ACHN (cell line): ENCODE data around the gene CD2BP2.
A peak's percentile ranks its signal among the peaks of the same experiment; 100 is the strongest.

ENCODE experiments used
- DNase-seq: peaks from one replicate; pipeline ENCODE4 v3.0.0-alpha.2; 2015
- in situ Hi-C: cut with HindIII; loops from 2 replicates; pipeline ENCODE4 v1.10.0; 2017; ENCODE audit warnings: low sequenced_read_pairs, low pct_ligation_motif_present, low pct_unique_long_range_greater_than_20kb

The CD2BP2 gene

GRCh38 chr16:30368122-30368791 is 13.1 kb upstream of the CD2BP2 start:
- DNase-seq = peak; percentile 57
- in situ Hi-C loops = no loop called here

GRCh38 chr16:30367349-30368009 is 12.4 kb upstream of the CD2BP2 start:
- in situ Hi-C loops = no loop called here

GRCh38 chr16:30366511-30366910 is 11.4 kb upstream of the CD2BP2 start:
- no peak for DNase-seq
- in situ Hi-C loops = no loop called here

More at GRCh38 chr16:30367349-30368009, 12.4 kb upstream of the CD2BP2 start:
- no peak for DNase-seq

GRCh38 chr16:30365200-30365599 is 10.1 kb upstream of the CD2BP2 start:
- in situ Hi-C loops = no loop called here
- DNase-seq = no peak

GRCh38 chr16:30361180-30361579 is 6.1 kb upstream of the CD2BP2 start:
- no peak for DNase-seq
- in situ Hi-C loops = no loop called here

GRCh38 chr16:30359871-30360170 is 4.7 kb upstream of the CD2BP2 start:
- no peak for DNase-seq
- in situ Hi-C loops = no loop called here

- no peak for DNase-seq
- in situ Hi-C loops = no loop called here
Measured at GRCh38 chr16:30358990-30359870, 4.1 kb upstream of the CD2BP2 start.

GRCh38 chr16:30358577-30358936 is 3.4 kb upstream of the CD2BP2 start:
- in situ Hi-C loops = no loop called here
- no peak for DNase-seq

GRCh38 chr16:30357715-30358576 is 2.8 kb upstream of the CD2BP2 start:
- DNase-seq = no peak
- in situ Hi-C loops = no loop called here

- in situ Hi-C loops = no loop called here
Measured at GRCh38 chr16:30357085-30357714, 2.1 kb upstream of the CD2BP2 start.

GRCh38 chr16:30356401-30357084 is 1.4 kb upstream of the CD2BP2 start:
- no peak for DNase-seq
- in situ Hi-C loops = no loop called here

More at GRCh38 chr16:30357085-30357714, 2.1 kb upstream of the CD2BP2 start:
- DNase-seq = no peak

- in situ Hi-C loops = no loop called here
Measured at GRCh38 chr16:30355954-30356308, 823 bp upstream of the CD2BP2 start.

GRCh38 chr16:30354423-30355143 is 525 bp downstream of the CD2BP2 start:
- no peak for DNase-seq
- in situ Hi-C loops = no loop called here

More at GRCh38 chr16:30355954-30356308, 823 bp upstream of the CD2BP2 start:
- DNase-seq = no peak

GRCh38 chr16:30353438-30354129 is 1.5 kb downstream of the CD2BP2 start:
- in situ Hi-C loops = no loop called here
- no peak for DNase-seq

- no peak for DNase-seq
- in situ Hi-C loops = no loop called here
Measured at GRCh38 chr16:30352488-30353401, 2.4 kb downstream of the CD2BP2 start.
